Stomach (tissue), 4 donors: ENCODE measurements around the gene DBNL.

Source experiments
- CTCF ChIP-seq, 7 experiments: fragments of 450-650 bp in 4 of 7; fragments of 200-600 bp in 3 of 7; sonication (generic) in 3 of 7; IDR thresholded peaks; one replicate each; pipeline ENCODE4 v1.5.1; 2016 to 2019; ENCODE audit warnings: antibody characterized with exemption in 7 of 7, control low read depth in 2 of 7, mild to moderate bottlenecking in 1 of 7
- EP300 ChIP-seq: sonication (generic); formaldehyde crosslinking; IDR thresholded peaks from one replicate; pipeline ENCODE4 v1.6.1; 2017; ENCODE audit warnings: antibody characterized with exemption
- POLR2A ChIP-seq, 4 donors: fragments of 450-650 bp; IDR thresholded peaks; one replicate each; pipeline ENCODE4 v1.6.1; 2016; ENCODE audit warnings: antibody characterized with exemption in 4 of 4, control low read depth in 2 of 4, mild to moderate bottlenecking in 1 of 4, moderate library complexity in 1 of 4
- POLR2AphosphoS5 ChIP-seq, 3 donors: sonication (generic); formaldehyde crosslinking; IDR thresholded peaks; one replicate each; pipeline ENCODE4 v1.6.1; 2016; ENCODE audit warnings: antibody characterized with exemption in 3 of 3

DNA sequence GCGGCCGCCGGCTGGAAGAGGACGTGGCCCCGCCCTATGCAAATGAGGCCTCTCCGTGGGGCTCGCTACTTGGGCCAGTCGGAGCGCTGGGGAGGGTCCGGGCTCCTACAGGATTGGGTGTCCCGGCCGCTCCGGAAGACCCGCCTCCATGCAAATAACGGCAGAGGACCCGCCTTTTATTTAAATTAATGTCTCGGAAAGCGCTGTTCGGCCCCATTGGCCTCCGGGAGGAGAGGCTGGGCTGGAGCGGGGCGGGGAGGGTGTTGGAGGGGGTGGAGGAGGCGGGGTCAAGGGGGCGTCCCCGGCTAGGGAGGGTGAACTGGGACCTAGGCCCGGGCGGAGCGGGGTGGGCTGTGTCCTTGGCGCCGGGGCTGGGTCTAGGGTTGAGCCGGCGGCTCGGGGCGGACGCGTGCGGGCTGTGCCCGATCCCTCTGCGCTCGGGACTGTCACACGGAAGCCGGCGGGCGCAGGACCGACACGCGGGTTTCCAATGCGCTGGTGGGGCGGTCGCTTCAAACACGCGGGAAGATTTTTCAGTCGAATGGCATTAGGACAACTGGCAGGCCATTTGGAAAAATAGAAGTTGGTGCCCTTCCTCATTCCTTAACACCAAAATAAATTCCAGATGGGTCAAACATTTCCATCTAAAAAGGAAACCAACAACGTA is 38.2 kb downstream of the DBNL start:
- no peak for TF ChIP-seq CTCF (IDR thresholded peaks at IDR 0.05)
- TF ChIP-seq POLR2A (IDR thresholded peaks at IDR 0.05): no peak
- TF ChIP-seq EP300: no peak
- peak in 2 of 3 donors; percentile 75 to 78 for TF ChIP-seq POLR2AphosphoS5 (IDR thresholded peaks at IDR 0.05)
